ENCODE measurements around the gene CERS1.

- no peak for TF ChIP-seq CTCF (IDR thresholded peaks at IDR 0.05)
- no peak for TF ChIP-seq POLR2A (IDR thresholded peaks at IDR 0.05)
Observed at GRCh38 chr19:18863843-18864362, 32.1 kb downstream of the CERS1 start.
